ENCODE measurements around the gene CTNNBIP1. TPM values are rescaled to one million over a fixed set of nuclear protein-coding genes. Genes with fewer than 3 reads are reported as not detected.
"Not testable (repeated sequence)": the region's sequence is repeated elsewhere in the genome, so short reads cannot be mapped to it uniquely, and the experiment has no call there.

CTNNBIP1 gene
- total RNA-seq, 1 experiment from 2014 or later: 58.9 TPM

DNA sequence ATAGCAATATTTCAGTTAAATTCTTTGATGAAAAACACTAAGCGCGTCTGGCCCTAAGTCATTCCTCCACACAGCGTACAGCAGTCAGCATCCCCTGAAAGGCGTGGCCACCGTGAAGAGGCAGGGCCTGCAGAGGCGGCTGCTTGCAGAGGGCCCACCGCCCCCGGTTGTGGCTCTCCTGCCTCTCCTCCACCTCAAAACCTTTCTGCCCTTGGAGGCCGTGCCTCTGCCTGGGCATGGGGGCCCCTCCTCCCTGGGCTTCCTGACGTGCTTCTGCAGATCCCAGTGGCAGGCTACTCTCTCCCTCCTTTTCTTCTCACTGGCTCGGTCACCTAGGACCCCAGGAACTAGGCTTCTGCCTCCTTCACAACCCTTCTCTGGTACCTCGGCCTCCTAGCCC is 102.5 kb downstream of the CTNNBIP1 start:
- H3K27me3 ChIP-seq (ENCODE audit: insufficient read depth, low read depth): no peaks in the 10 kb centered on the region
- H3K36me3 ChIP-seq (ENCODE audit: low read depth): no peaks in the 10 kb centered on the region
- ChIA-PET POLR2A (ENCODE audit: unreplicated experiment) (no interaction called here), CTCF (no interaction called here)
- BruUV-seq (replicated peaks): no TSS peak
- H3F3A ChIP-seq (ENCODE audit: insufficient read depth, low read depth): no peaks in the 10 kb centered on the region
- no peak overlapping the region for H3K27ac ChIP-seq
- 0 out of 2 replicates have a peak, but pooled peaks cover 7% of the 10 kb centered on the region for H4K20me1 ChIP-seq (ENCODE audit: insufficient read depth)
- H3K4me1 ChIP-seq (replicated peaks; ENCODE audit: insufficient read depth): no peaks in the 10 kb centered on the region
- peaks cover 31% of the 10 kb centered on the region for H3K79me2 ChIP-seq (ENCODE audit: low read depth)
- DNase-seq: no peak
- no peak overlapping the region for H3K4me3 ChIP-seq
- no peaks in the 10 kb centered on the region for H3K9me3 ChIP-seq (ENCODE audit: insufficient read depth, low read depth)
- TF ChIP-seq EZH2 (IDR thresholded peaks at IDR 0.05; ENCODE audit: low read depth) (no peak), CTCF (conservative IDR thresholded peaks at IDR 0.05) (no peak)
- H3K4me2 ChIP-seq: no peak overlapping the region
- no peak overlapping the region for H2AFZ ChIP-seq
- H3K9me2 ChIP-seq (ENCODE audit: insufficient read depth): no peaks in the 10 kb centered on the region
- intact Hi-C loops (cut with micrococcal nuclease; ENCODE audit: unreplicated experiment): no loop called here

DNA sequence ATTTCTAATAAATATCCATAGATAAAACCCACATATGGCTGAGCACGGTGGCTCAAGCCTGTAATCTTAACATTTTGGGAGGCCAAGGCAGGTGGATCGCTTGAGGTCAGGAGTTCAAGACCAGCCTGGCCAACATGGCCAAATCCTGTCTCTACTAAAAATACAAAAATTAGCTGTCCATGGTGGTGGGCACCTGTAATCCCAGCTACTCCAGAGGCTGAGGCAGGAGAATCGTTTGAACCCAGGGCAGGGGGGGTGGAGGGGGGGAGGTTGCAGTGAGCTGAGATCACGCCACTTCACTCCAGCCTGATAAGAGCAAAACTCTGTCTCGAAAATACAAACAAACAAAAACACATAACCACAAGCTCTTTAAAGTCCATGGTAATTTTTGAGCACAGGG is 104.1 kb downstream of the CTNNBIP1 start:
- H3K4me1 ChIP-seq (replicated peaks; ENCODE audit: insufficient read depth); intact Hi-C loops (cut with micrococcal nuclease; ENCODE audit: unreplicated experiment); POLR2A ChIA-PET (ENCODE audit: unreplicated experiment); H3K36me3 ChIP-seq (ENCODE audit: low read depth); CTCF ChIA-PET; H3F3A ChIP-seq (ENCODE audit: insufficient read depth, low read depth); H3K9me3 ChIP-seq (ENCODE audit: insufficient read depth, low read depth); H2AFZ ChIP-seq; H3K9me2 ChIP-seq (ENCODE audit: insufficient read depth); H3K27me3 ChIP-seq (ENCODE audit: insufficient read depth, low read depth); H3K4me2 ChIP-seq; H4K20me1 ChIP-seq (ENCODE audit: insufficient read depth); DNase-seq; BruUV-seq (replicated peaks); H3K27ac ChIP-seq; H3K4me3 ChIP-seq: not testable (repeated sequence)
- peaks cover 42% of the 10 kb centered on the region for H3K79me2 ChIP-seq (ENCODE audit: low read depth)

DNA sequence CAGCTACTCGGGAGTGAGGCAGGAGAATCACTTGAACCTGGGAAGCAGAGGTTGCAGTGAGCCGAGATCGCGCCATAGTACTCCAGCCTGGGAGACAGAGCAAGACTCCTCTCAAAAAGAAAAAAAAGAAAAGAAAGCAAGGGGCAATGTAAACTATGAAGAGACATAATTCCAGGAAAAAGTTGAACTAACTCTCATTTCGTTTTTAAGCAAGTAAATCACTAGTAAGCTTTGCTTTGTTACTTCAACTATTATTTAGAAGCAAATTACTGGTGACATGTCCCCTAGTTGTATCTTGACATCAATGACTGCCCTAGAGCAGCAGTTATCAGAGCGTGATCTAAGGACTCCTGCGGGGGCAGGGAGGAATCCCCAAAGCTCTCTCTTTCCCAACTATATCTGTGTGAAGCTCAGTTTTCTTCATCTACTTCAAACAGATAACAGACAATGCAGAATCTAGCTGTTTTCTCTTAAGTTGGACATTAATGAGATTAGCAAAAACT is 105.0 kb downstream of the CTNNBIP1 start:
- intact Hi-C loops (cut with micrococcal nuclease; ENCODE audit: unreplicated experiment): no loop called here
- H4K20me1 ChIP-seq (ENCODE audit: insufficient read depth): 0 out of 2 replicates have a peak, but pooled peaks cover 3% of the 10 kb centered on the region
- H3K9me2 ChIP-seq (ENCODE audit: insufficient read depth): no peaks in the 10 kb centered on the region
- DNase-seq: no peak
- H3K4me2 ChIP-seq: no peak overlapping the region
- no peak overlapping the region for H3K27ac ChIP-seq
- H3K9me3 ChIP-seq (ENCODE audit: insufficient read depth, low read depth): no peaks in the 10 kb centered on the region
- H3K79me2 ChIP-seq (ENCODE audit: low read depth): peaks cover 38% of the 10 kb centered on the region
- no peaks in the 10 kb centered on the region for H3K36me3 ChIP-seq (ENCODE audit: low read depth)
- no TSS peak for BruUV-seq (replicated peaks)
- no peak for TF ChIP-seq CTCF (conservative IDR thresholded peaks at IDR 0.05)
- TF ChIP-seq EZH2 (IDR thresholded peaks at IDR 0.05; ENCODE audit: low read depth): no peak
- ChIA-PET POLR2A (ENCODE audit: unreplicated experiment) (no interaction called here), CTCF (no interaction called here)
- H3K27me3 ChIP-seq (ENCODE audit: insufficient read depth, low read depth): no peaks in the 10 kb centered on the region
- H2AFZ ChIP-seq: no peak overlapping the region
- no peak overlapping the region for H3K4me3 ChIP-seq
- H3F3A ChIP-seq (ENCODE audit: insufficient read depth, low read depth): no peaks in the 10 kb centered on the region
- H3K4me1 ChIP-seq (replicated peaks; ENCODE audit: insufficient read depth): no peaks in the 10 kb centered on the region

DNA sequence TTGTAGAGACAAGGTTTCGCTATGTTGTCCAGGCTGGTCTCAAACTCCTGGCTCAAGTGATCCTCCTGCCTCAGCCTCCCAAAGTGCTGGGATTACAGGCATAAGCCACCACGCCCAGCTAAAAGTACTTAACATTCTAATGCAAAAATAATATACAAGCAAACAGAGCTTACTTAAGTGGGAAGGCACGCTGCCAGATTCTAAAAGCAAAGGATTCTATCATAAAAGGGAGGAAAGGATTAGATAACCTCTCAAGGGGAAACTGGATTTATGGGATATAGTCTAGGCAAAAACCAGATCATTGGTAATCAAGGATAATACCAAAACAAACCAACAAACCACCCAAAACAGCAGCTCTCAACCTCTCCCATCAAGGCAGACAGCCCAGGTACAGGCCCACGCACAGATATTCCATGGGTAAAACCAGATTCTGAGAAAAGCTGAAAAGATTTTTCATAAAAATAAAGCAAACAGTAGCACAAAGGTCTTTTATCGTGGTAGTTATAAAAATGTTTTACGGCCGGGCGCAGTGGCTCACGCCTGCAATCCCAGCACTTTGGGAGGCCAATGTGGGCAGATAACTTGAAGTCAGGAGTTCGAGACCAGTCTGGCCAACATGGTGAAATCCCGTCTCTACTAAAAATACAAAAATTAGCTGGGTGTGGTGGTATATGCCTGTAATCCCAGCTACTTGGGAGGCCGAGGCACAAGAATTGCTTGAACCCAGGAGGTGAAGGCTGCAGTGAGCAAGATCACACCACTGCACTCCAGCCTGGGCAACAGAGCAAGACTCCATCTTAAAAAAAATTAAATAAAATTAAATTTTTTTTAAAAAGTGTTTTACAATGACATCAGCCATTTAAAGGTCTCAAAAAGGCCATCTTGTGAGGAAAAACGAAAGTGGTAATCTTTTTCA is 106.8 kb downstream of the CTNNBIP1 start:
- H3F3A ChIP-seq (ENCODE audit: insufficient read depth, low read depth); DNase-seq; H3K4me3 ChIP-seq; intact Hi-C loops (cut with micrococcal nuclease; ENCODE audit: unreplicated experiment); H3K36me3 ChIP-seq (ENCODE audit: low read depth); H2AFZ ChIP-seq; H3K27me3 ChIP-seq (ENCODE audit: insufficient read depth, low read depth); H3K9me2 ChIP-seq (ENCODE audit: insufficient read depth); H3K4me1 ChIP-seq (replicated peaks; ENCODE audit: insufficient read depth); H3K9me3 ChIP-seq (ENCODE audit: insufficient read depth, low read depth); BruUV-seq (replicated peaks); H3K4me2 ChIP-seq; H4K20me1 ChIP-seq (ENCODE audit: insufficient read depth); POLR2A ChIA-PET (ENCODE audit: unreplicated experiment): not testable (repeated sequence)
- Histone ChIP-seq H3K27ac (0 out of 2 replicates have a peak overlapping the region, but pooled peaks have one; percentile 6), H3K79me2 (ENCODE audit: low read depth) (peaks cover 48% of the 10 kb centered on the region)
- CTCF ChIA-PET: interaction anchor here (0.6 kb wide), 1 partner anchor 147 kb away, joined by 8 read pairs; no protein-coding TSS in a partner anchor

Measured in PC-9 (cell line).